A549 (cell line): ENCODE data around the gene TRAF3. TPM values are rescaled to one million over a fixed set of nuclear protein-coding genes. Genes with fewer than 3 reads are reported as not detected.

ENCODE experiments used
- ATAC-seq, 2 experiments: fragments of 200-7000 bp in 1 of 2; fragments of >200 bp in 1 of 2; cut with Nextera tagmentation in 1 of 2; cut with Tn5 transposase in 1 of 2; 3 replicates each; pipeline versions ENCODE4 v1.8.0 to v1.9.1; 2018 to 2020; ENCODE audit warnings: mild to moderate bottlenecking in 1 of 2, moderate library complexity in 1 of 2
- CTCF ChIA-PET: fragments of 300-600 bp; sonication (Branson Sonifier 250); formaldehyde crosslinking; extraction: SDS; loops from one replicate; lab custom pipeline; 2021; ENCODE audit warnings: antibody characterized with exemption, inconsistent platforms; lab: Yijun Ruan, JAX
- POLR2A ChIA-PET: fragments of 350-600 bp; formaldehyde crosslinking; extraction: SDS; loops from one replicate; lab custom pipeline; 2021; ENCODE audit warnings: antibody characterized with exemption, inconsistent platforms; lab: Yijun Ruan, JAX
- DNase-seq, 2 experiments: peaks; one replicate each; pipeline versions ENCODE4 v3.0.0 to v3.0.0-alpha.2; 2011 to 2016; ENCODE audit warnings: low read depth in 1 of 2, low spot score in 1 of 2
- FAIRE-seq: peaks from 2 replicates; lab custom pipeline; 2011; peaks lifted over from hg19 to GRCh38; lab: Jason Lieb, UNC
- H3K27ac ChIP-seq, 2 experiments: fragments of >200 bp; sonication (Bioruptor Twin); formaldehyde crosslinking; 3 replicates each; pipeline ENCODE4 v1.5.1; 2016 to 2017
- H3K4me1 ChIP-seq: fragments of >200 bp; sonication (Bioruptor Twin); formaldehyde crosslinking; 3 replicates; pipeline ENCODE4 v1.6.1; 2016
- H3K4me2 ChIP-seq: fragments of >200 bp; sonication (Bioruptor Twin); formaldehyde crosslinking; 3 replicates; pipeline ENCODE4 v1.6.1; 2016
- H3K4me3 ChIP-seq: fragments of >200 bp; sonication (Bioruptor Twin); formaldehyde crosslinking; 3 replicates; pipeline ENCODE4 v1.5.1; 2016
- H3K9me3 ChIP-seq: fragments of >200 bp; sonication (Bioruptor Twin); formaldehyde crosslinking; 3 replicates; pipeline ENCODE4 v1.6.1; 2016
- CBX2 ChIP-seq: fragments of 200-600 bp; sonication (generic); IDR thresholded peaks from 2 replicates; pipeline ENCODE4 v1.6.1; 2016; ENCODE audit warnings: low read depth, mild to moderate bottlenecking, borderline replicate concordance
- CHD2 ChIP-seq: fragments of 150-350 bp; IDR thresholded peaks from 2 replicates; pipeline ENCODE4 v1.6.1; 2014; ENCODE audit warnings: low read length; ENCODE audit not compliant: partially characterized antibody
- EHF ChIP-seq: fragments of 250-450 bp; sonication (Bioruptor Pico); IDR thresholded peaks from 2 replicates; pipeline ENCODE4 v1.5.0; 2020; ENCODE audit warnings: mild to moderate bottlenecking
- EP300 ChIP-seq, 2 experiments: fragments of >200 bp; sonication (Bioruptor Twin); formaldehyde crosslinking; IDR thresholded peaks; 2 replicates in 1 of 2; 3 replicates in 1 of 2; pipeline ENCODE4 v1.6.1; 2016 to 2017
- ESRRA ChIP-seq: fragments of 150-350 bp; IDR thresholded peaks from 2 replicates; pipeline ENCODE4 v1.6.1; 2014; ENCODE audit warnings: mild to moderate bottlenecking, low read length, borderline replicate concordance
- FOSL2 ChIP-seq, 2 experiments: fragments of 450-650 bp in 1 of 2; fragments of >200 bp in 1 of 2; sonication (Bioruptor Twin) in 1 of 2; formaldehyde crosslinking; IDR thresholded peaks; 2 replicates each; pipeline versions ENCODE4 v1.5.0 to v1.6.1; 2016 to 2020; ENCODE audit warnings: mild to moderate bottlenecking in 1 of 2, moderate library complexity in 1 of 2
- HEYL ChIP-seq: fragments of 250-450 bp; sonication (Bioruptor Pico); IDR thresholded peaks from 2 replicates; pipeline ENCODE4 v1.8.0; 2021; ENCODE audit warnings: mild to moderate bottlenecking, moderate library complexity
- KDM5A ChIP-seq: fragments of 200-600 bp; sonication (generic); IDR thresholded peaks from 2 replicates; pipeline ENCODE4 v1.6.1; 2016; ENCODE audit warnings: antibody characterized with exemption, mild to moderate bottlenecking
- MYC ChIP-seq: IDR thresholded peaks from 2 replicates; pipeline ENCODE4 v1.6.1; 2012; ENCODE audit warnings: mild to moderate bottlenecking, inconsistent platforms, low read length, improper control_type of control experiment, borderline replicate concordance
- NPAS2 ChIP-seq: fragments of 250-450 bp; sonication (Bioruptor Pico); IDR thresholded peaks from 2 replicates; pipeline ENCODE4 v1.8.0; 2022; ENCODE audit warnings: mild to moderate bottlenecking, moderate library complexity, borderline replicate concordance
- PHF8 ChIP-seq: fragments of 200-600 bp; sonication (generic); IDR thresholded peaks from 2 replicates; pipeline ENCODE4 v1.6.1; 2016; ENCODE audit warnings: low read depth, mild to moderate bottlenecking, antibody characterized with exemption, moderate library complexity, borderline replicate concordance
- POLR2A ChIP-seq: IDR thresholded peaks from 2 replicates; pipeline ENCODE4 v1.6.1; 2012; ENCODE audit warnings: mild to moderate bottlenecking, low read length
- POLR2AphosphoS2 ChIP-seq: conservative IDR thresholded peaks from 2 replicates; pipeline ENCODE4 v1.6.1; 2012; ENCODE audit warnings: low read length, improper control_type of control experiment, inconsistent platforms
- RAD21 ChIP-seq, 2 experiments: fragments of >200 bp in 1 of 2; sonication (Bioruptor Twin) in 1 of 2; formaldehyde crosslinking in 1 of 2; IDR thresholded peaks in 1 of 2; conservative IDR thresholded peaks in 1 of 2; 2 replicates in 1 of 2; 3 replicates in 1 of 2; pipeline ENCODE4 v1.6.1; 2012 to 2018; ENCODE audit warnings: inconsistent platforms in 1 of 2
- RARB ChIP-seq: fragments of 250-450 bp; sonication (Bioruptor Pico); IDR thresholded peaks from 2 replicates; pipeline ENCODE4 v1.8.0; 2021; ENCODE audit warnings: mild to moderate bottlenecking, moderate library complexity
- RCOR1 ChIP-seq: fragments of 150-350 bp; IDR thresholded peaks from 2 replicates; pipeline ENCODE4 v1.6.1; 2014; ENCODE audit warnings: antibody characterized with exemption, low read length, low read depth
- TFCP2L1 ChIP-seq: fragments of 250-450 bp; sonication (Bioruptor Pico); IDR thresholded peaks from 2 replicates; pipeline ENCODE4 v1.5.0; 2021; ENCODE audit warnings: mild to moderate bottlenecking
- ZC3H11A ChIP-seq: fragments of 450-650 bp; IDR thresholded peaks from 2 replicates; pipeline ENCODE4 v1.6.1; 2014; ENCODE audit warnings: antibody characterized with exemption, mild to moderate bottlenecking
- ZNF302 ChIP-seq: fragments of 250-450 bp; sonication (Bioruptor Pico); IDR thresholded peaks from 2 replicates; pipeline ENCODE4 v1.9.0; 2021; ENCODE audit warnings: inconsistent platforms, mild to moderate bottlenecking, moderate library complexity
- ZSCAN20 ChIP-seq: fragments of 250-450 bp; sonication (Bioruptor Pico); IDR thresholded peaks from 2 replicates; pipeline ENCODE4 v1.8.0; 2022; ENCODE audit warnings: mild to moderate bottlenecking, moderate library complexity
- WGBS: methylation state at CpG from one replicate; pipeline ENCODE4 v1.1.6; 2017; ENCODE audit errors: missing lambda C conversion rate; 5-methylcytosine and 5-hydroxymethylcytosine counted together
- polyA plus RNA-seq, 4 experiments: library from polyadenylated mRNA; depleted of rRNA in 3 of 4; stranded (reverse); fragments of >200 nt; fragmentation: RNase III in 1 of 4; extraction: RNeasy Plus Mini Kit Qiagen cat#74134 plus additional on column Dnase treatment in 1 of 4; gene quantifications; 2 replicates in 3 of 4; 3 replicates in 1 of 4; pipeline ENCODE4 v1.2.3, GENCODE V29; 2011 to 2017
- TF ChIP-seq, protein P1 (sequence below): fragments of >200 bp; sonication (Bioruptor Twin); formaldehyde crosslinking; IDR thresholded peaks from 3 replicates; pipeline ENCODE4 v1.5.1; 2016
- TF ChIP-seq, protein P2 (sequence below): fragments of 450-650 bp; IDR thresholded peaks from 2 replicates; pipeline ENCODE4 v1.6.1; 2014; ENCODE audit warnings: antibody characterized with exemption
- TF ChIP-seq, protein P3 (sequence below): IDR thresholded peaks from 2 replicates; pipeline ENCODE4 v1.6.1; 2012; ENCODE audit warnings: low read depth, borderline replicate concordance

The TRAF3 gene
- polyA plus RNA-seq, 2 of the 4 experiments (the other 2 are of a cell fraction) = 20.2 to 25.5 TPM

DNA sequence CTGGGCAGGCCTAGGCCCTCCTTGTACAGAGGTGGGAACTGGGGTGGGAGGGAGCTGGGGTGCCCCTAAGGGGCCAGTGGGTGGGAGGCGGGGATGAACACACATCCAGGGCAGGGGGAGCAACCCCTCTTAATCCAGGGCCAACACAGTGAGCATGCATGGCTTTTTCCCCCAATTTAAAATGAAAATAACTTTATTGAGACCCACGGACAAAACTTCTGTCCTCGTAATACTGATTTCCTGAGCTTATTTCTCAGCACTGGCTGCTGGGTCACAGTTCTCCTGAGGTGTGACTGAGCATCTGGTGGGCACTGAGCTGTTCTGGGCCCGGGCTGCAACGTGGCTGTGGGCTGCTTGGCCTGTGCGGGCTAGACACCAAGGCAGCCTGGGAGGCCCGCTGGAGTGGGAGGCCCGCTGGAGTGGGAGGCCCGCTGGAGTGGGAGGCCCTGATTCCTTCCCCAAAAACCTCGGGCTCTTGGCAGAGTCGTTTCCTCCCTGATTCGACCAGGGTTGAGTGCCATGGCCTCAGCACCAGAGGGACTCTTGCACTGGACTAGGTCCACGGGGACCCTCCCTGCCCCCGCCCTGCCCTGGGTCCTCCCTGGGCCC lies 24.9 kb upstream of the TRAF3 start:
- no peak for FAIRE-seq

DNA sequence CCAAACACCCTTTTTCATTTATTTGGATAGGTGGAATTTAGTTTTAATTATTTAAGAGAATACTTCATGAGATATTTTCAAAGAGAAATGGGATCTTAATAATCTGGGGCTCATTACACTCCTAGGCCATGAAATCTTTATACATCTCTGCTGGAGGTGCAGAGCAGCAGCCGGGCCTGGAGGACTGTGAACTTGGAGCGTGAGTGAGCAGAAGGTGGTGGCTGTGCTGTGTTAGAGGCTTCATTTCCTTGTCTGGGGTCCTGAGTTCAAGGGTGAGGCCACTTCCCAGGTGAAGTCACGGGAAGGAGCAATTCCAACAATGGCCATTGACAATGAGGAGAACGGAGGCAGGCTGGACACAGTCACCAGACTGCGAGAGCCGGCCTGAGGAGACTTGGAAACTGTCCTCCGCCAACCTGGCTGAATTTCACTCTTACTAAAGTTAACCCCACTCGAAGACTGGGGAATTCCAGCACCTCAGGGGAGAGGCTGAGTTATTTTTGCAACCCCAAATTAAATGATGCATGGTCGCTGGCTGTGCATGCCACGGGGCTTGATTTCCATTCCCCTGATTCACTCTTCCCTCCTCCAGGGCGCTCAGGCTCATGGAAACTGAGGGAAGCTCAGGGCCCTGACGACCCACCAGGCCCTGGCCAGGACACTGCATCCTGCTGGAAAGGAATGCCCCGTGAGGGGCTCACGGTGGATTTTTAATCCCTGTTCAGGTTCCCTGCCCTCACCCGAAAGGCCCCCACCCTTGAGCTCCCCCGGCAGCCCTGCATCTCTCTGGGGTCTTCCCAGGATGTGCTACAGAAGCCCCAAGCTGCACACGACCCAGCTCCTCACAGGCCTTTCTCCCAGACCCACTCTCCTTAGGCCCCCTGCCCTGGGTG lies 22.6 kb upstream of the TRAF3 start:
- Histone ChIP-seq H3K4me1 (no peaks in the 10 kb centered on the region), H3K4me2 (no peak overlapping the region), H3K27ac (no peak overlapping the region), H3K9me3 (no peaks in the 10 kb centered on the region), H3K4me3 (no peak overlapping the region)
- ATAC-seq (no peak), DNase-seq (no peak), FAIRE-seq (no peak)
- TF ChIP-seq RARB (CRISPR knock-in tag) (no peak), ZSCAN20 (CRISPR knock-in tag) (no peak), PHF8 (no peak), FOSL2 (IDR thresholded peaks at IDR 0.05) (no peak), FOSL2 (CRISPR knock-in tag; IDR thresholded peaks at IDR 0.05) (no peak), POLR2AphosphoS2 (no peak), EP300 (IDR thresholded peaks at IDR 0.05) (no peak), MYC (no peak)
- TF ChIP-seq, protein P1, sequence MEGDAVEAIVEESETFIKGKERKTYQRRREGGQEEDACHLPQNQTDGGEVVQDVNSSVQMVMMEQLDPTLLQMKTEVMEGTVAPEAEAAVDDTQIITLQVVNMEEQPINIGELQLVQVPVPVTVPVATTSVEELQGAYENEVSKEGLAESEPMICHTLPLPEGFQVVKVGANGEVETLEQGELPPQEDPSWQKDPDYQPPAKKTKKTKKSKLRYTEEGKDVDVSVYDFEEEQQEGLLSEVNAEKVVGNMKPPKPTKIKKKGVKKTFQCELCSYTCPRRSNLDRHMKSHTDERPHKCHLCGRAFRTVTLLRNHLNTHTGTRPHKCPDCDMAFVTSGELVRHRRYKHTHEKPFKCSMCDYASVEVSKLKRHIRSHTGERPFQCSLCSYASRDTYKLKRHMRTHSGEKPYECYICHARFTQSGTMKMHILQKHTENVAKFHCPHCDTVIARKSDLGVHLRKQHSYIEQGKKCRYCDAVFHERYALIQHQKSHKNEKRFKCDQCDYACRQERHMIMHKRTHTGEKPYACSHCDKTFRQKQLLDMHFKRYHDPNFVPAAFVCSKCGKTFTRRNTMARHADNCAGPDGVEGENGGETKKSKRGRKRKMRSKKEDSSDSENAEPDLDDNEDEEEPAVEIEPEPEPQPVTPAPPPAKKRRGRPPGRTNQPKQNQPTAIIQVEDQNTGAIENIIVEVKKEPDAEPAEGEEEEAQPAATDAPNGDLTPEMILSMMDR = no peak
- CTCF ChIA-PET = interaction anchor here (0.6 kb wide), 1 partner anchor 20 kb away, joined by 4 read pairs; no protein-coding TSS in a partner anchor
- 79% methylated on average over 17 of the region's 17 CpGs for WGBS
- POLR2A ChIA-PET = no interaction called here

More for the DNA sequence above, 24.9 kb upstream of the TRAF3 start:
- ATAC-seq = no peak
- CTCF ChIA-PET = interaction anchor here (1.0 kb wide), 1 partner anchor 58 kb away, joined by 3 read pairs; no protein-coding TSS in a partner anchor
- TF ChIP-seq RCOR1 (no peak), ZNF302 (CRISPR knock-in tag) (no peak), TFCP2L1 (no peak), POLR2A (no peak), ESRRA (no peak), HEYL (no peak), CBX2 (no peak), ZSCAN20 (CRISPR knock-in tag) (no peak)
- TF ChIP-seq, all 56 proteins: peak for 0
- H3K27ac ChIP-seq = no peak overlapping the region
- 83% methylated on average over 10 of the region's 14 CpGs for WGBS
- no peak overlapping the region for H3K4me3 ChIP-seq
- no peaks in the 10 kb centered on the region for H3K9me3 ChIP-seq
- POLR2A ChIA-PET = no interaction called here
- no peak overlapping the region for H3K4me2 ChIP-seq
- DNase-seq = no peak
- no peaks in the 10 kb centered on the region for H3K4me1 ChIP-seq

DNA sequence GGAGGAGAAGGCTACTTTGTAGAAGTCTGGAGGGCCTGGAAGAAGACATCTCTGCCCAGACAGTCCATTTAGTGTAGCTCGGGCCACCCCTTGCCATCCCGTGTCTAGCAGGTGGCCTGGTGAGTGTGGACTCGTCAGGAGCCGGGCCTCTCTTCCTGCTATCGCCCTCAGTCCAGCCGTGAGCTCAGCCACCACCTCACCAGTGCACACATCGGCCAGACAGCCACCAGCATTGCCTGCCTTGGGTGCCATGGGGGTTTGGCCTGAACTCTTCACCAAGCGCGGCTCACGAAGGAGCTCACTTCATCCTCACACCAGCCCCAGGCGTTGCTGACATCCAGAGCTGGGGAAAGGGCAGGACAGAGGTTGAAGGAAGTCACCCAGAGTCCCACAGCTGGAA lies 19.6 kb upstream of the TRAF3 start:
- H3K4me2 ChIP-seq = no peak overlapping the region
- ChIA-PET CTCF (no interaction called here), POLR2A (no interaction called here)
- no peak overlapping the region for H3K4me3 ChIP-seq
- FAIRE-seq (no peak), ATAC-seq (no peak; a peak in 1 of 6 replicates), DNase-seq (no peak)
- no peaks in the 10 kb centered on the region for H3K9me3 ChIP-seq
- TF ChIP-seq, protein P2, sequence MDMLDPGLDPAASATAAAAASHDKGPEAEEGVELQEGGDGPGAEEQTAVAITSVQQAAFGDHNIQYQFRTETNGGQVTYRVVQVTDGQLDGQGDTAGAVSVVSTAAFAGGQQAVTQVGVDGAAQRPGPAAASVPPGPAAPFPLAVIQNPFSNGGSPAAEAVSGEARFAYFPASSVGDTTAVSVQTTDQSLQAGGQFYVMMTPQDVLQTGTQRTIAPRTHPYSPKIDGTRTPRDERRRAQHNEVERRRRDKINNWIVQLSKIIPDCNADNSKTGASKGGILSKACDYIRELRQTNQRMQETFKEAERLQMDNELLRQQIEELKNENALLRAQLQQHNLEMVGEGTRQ = no peak
- TF ChIP-seq CHD2 = no peak
- TF ChIP-seq, protein P3, sequence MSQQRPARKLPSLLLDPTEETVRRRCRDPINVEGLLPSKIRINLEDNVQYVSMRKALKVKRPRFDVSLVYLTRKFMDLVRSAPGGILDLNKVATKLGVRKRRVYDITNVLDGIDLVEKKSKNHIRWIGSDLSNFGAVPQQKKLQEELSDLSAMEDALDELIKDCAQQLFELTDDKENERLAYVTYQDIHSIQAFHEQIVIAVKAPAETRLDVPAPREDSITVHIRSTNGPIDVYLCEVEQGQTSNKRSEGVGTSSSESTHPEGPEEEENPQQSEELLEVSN = no peak
- TF ChIP-seq EHF (CRISPR knock-in tag) = no peak
- TF ChIP-seq ZC3H11A = no peak
- TF ChIP-seq NPAS2 (CRISPR knock-in tag) = no peak
- TF ChIP-seq POLR2AphosphoS2 = no peak
- TF ChIP-seq RAD21 (conservative IDR thresholded peaks at IDR 0.05 in 1 of 2, IDR thresholded peaks at IDR 0.05 in 1 of 2) = no peak
- no peak for TF ChIP-seq KDM5A
- no peak overlapping the region for H3K27ac ChIP-seq
- 83% methylated on average over 11 of the region's 11 CpGs for WGBS
- H3K4me1 ChIP-seq = no peaks in the 10 kb centered on the region
